IPS-18c (cell line): ENCODE measurements around the gene NLRP11.

ENCODE experiments used
- H3K4me3 ChIP-seq: 2 replicates; pipeline ENCODE4 v1.7.0; 2013; ENCODE audit warnings: low read depth, mild to moderate bottlenecking, low read length, moderate library complexity; ENCODE audit not compliant: insufficient read depth
- H3K9me3 ChIP-seq: one replicate; pipeline ENCODE4 v1.6.1; 2013; ENCODE audit warnings: mild to moderate bottlenecking, low read length, moderate library complexity; ENCODE audit not compliant: control insufficient read depth, insufficient read depth

The NLRP11 gene

DNA sequence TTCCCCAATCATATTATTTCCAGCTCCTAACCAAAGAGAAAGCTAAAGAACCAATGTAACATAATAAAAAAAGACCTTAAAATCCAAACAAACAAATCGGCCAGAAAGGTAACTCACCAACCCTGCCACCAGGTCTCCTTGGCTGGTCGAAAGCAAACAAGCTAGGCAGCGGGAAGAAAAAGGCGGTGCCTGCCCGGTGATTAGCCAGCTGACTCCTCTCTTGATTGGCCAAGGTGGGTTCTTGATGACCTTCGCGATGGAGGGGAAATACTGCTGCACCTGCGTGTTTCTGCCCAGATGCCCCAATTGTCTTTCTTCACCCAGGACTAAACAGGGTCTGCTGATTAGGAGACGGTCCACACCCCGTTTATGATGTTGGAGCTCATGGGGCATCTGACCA, at the start of gene NLRP11:
Gene NLRP11 (minus strand): TSS at position 154 of the 400 bp plus-strand sequence. CDS start 13,825 bp downstream, outside the sequence.
- Histone ChIP-seq H3K4me3 (no peak within 1 kb of the TSS; the same call in 1 of the 2 replicates), H3K9me3 (peaks cover 13% of the 10 kb centered on the region)

- no peak overlapping the region for H3K4me3 ChIP-seq
- peaks cover 21% of the 10 kb centered on the region for H3K9me3 ChIP-seq
Observed at GRCh38 chr19:55877211-55877610, 45.4 kb upstream of the NLRP11 start.

- Histone ChIP-seq H3K4me3 (no peak overlapping the region), H3K9me3 (peaks cover 18% of the 10 kb centered on the region)
Observed at GRCh38 chr19:55870736-55871135, 38.9 kb upstream of the NLRP11 start.

DNA sequence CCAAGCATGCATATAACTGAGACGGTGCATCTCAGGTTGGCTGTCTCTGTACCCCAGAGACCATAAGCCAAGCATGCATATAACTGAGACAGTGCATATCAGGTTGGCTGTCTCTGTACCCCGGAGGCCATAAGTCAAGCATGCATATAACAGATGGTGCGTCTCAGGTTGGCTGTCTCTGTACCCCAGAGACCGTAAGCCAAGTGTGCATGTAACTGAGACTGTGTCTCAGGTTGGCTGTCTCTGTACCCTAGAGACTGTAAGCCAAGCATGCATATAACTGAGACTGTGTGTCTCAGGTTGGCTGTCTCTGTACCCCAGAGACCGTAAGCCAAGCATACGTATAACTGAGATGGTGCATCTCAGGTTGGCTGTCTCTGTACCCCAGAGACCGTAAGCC, 35.3 kb upstream of the NLRP11 start:
- no peak overlapping the region; the same call in 1 of the 2 replicates for H3K4me3 ChIP-seq
- peaks cover 22% of the 10 kb centered on the region for H3K9me3 ChIP-seq

DNA sequence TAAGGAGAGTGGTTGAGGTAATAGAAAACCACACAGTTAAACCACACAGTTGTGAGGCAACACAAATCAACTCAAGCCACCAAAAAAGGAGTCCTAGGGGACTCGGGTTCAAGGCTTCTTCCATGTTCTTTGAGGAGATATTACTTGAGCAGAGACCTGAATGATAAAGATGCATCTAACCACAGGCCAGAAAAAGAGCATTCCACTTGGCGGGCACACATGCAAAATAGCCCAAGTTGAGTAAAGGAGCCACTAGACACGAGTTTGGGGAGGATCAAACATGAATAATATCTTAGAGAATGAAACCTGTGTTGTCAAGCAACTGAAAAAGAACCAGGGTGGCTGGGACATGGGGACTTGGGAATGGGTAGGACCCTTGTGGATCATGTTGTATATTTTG, 34.7 kb upstream of the NLRP11 start:
- Histone ChIP-seq H3K9me3 (peaks cover 22% of the 10 kb centered on the region), H3K4me3 (no peak overlapping the region)

GRCh38 chr19:55858969-55859368, 27.2 kb upstream of the NLRP11 start:
- Histone ChIP-seq H3K4me3 (no peak overlapping the region; the same call in 1 of the 2 replicates), H3K9me3 (peaks cover 33% of the 10 kb centered on the region)

DNA sequence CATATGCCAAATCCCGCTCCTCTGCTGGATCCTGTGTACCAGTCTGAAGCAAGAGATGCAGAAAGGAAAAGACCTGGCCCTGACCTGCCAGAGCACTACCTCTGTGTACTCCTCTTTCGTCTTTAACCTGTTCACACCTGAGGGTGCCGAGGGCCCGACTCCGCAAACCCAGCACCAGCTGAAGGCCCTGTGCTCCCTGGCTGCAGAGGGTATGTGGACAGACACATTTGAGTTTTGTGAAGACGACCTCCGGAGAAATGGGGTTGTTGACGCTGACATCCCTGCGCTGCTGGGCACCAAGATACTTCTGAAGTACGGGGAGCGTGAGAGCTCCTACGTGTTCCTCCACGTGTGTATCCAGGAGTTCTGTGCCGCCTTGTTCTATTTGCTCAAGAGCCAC, 26.6 kb upstream of the NLRP11 start:
- H3K9me3 ChIP-seq: peaks cover 36% of the 10 kb centered on the region
- H3K4me3 ChIP-seq: no peak overlapping the region

GRCh38 chr19:55857974-55858373, 26.2 kb upstream of the NLRP11 start:
- H3K9me3 ChIP-seq: peaks cover 34% of the 10 kb centered on the region

DNA sequence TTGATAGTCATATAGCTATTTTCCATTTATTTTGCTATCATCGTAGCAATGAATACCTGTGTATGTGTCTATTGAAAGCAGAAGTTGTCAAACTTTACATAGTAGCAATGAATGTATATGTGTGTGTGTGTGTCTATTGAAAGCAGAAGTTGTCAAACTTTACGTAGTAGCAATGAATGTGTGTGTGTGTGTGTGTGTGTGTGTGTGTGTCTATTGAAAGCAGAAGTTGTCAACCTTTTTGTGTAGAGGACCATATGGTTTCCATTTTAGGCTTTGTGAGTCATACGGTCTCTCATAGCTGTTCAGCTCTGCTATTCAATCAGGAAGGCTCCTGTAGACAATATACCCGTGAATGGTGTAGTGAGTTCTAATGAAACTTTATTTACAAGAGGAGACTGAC, 25.4 kb upstream of the NLRP11 start:
- H3K9me3 ChIP-seq: peaks cover 34% of the 10 kb centered on the region

More at GRCh38 chr19:55857974-55858373, 26.2 kb upstream of the NLRP11 start:
- H3K4me3 ChIP-seq: no peak overlapping the region

DNA sequence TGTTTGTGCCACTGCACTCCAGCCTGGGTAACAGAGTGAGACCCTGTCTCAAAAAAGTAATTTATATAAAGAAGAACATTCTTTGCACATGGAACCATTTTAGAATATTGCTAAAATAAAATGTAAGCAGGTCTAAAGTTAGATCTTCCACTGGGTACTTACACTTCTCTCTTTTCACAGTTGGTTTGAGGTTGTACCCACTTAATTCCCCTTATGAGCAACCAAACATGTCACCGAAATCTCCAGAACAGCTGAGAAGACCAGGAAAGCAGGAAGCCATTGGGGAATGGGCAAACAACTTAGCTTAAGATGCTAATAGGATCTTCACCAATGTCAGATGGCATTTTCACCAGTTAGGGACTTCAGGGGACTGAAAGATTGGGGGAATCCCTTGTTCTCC, 23.4 kb upstream of the NLRP11 start:
- no peak overlapping the region for H3K4me3 ChIP-seq
- peaks cover 31% of the 10 kb centered on the region for H3K9me3 ChIP-seq

More for the DNA sequence above, 25.4 kb upstream of the NLRP11 start:
- H3K4me3 ChIP-seq: peak overlapping the region; percentile 34; the same call in 1 of the 2 replicates

- peaks cover 9% of the 10 kb centered on the region for H3K9me3 ChIP-seq
- H3K4me3 ChIP-seq: no peak overlapping the region
Observed at GRCh38 chr19:55838906-55839305, 7.1 kb upstream of the NLRP11 start.

- no peak overlapping the region for H3K4me3 ChIP-seq
- H3K9me3 ChIP-seq: peaks cover 9% of the 10 kb centered on the region
Observed at GRCh38 chr19:55838251-55838650, 6.5 kb upstream of the NLRP11 start.

DNA sequence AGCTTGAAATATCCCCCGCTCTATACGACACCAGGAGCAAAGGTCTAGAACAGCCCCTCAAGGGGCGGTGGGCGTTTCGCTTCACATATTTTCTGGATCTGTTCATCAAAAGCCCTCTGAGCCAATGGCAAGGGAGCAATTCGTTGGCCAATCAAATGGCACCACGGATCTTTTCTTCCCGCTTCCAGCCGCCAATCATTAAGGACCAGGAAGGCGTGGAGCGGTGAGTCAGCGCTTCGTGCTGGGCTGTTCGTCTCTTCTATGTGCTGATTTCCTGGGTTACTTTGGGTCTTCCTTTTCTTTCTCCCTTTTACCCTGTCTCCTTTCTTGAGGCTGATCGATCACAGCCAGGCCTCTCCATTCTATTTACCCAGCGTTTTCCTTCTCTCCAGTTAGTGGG, 4.5 kb upstream of the NLRP11 start, which contains the start of gene NLRP4:
Gene NLRP4 (plus strand): TSS at position 201 of the 400 bp plus-strand sequence. CDS start 15,541 bp downstream, outside the sequence.
- Histone ChIP-seq H3K9me3 (peaks cover 10% of the 10 kb centered on the region), H3K4me3 (no peak within 1 kb of the TSS)

DNA sequence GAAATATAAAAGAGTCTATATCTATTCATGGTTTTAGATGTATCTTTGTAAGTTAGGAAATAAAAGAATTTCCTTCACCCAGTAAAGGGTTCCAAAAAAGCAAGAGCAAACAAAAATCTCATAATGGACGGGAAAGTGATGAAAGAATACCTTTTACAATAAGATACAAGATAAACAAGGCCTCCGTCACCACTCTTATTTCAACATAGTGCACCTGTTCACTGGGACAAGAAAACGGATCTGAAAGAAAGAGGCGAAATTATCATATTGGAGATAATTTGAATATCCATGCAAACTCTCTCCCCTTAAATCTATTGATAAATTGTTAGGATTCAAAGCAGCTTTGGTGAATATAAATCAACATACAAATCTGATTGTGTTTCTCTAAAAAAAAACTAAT, 877 bp upstream of the NLRP11 start:
- Histone ChIP-seq H3K4me3 (no peak overlapping the region), H3K9me3 (peaks cover 13% of the 10 kb centered on the region)

- Histone ChIP-seq H3K4me3 (no peak overlapping the region), H3K9me3 (peaks cover 10% of the 10 kb centered on the region)
Observed at GRCh38 chr19:55830656-55831055, 1.1 kb downstream of the NLRP11 start.

- Histone ChIP-seq H3K9me3 (peaks cover 15% of the 10 kb centered on the region), H3K4me3 (peak overlapping the region; percentile 15; the same call in 1 of the 2 replicates)
Observed at GRCh38 chr19:55820037-55820436, 11.8 kb downstream of the NLRP11 start.

DNA sequence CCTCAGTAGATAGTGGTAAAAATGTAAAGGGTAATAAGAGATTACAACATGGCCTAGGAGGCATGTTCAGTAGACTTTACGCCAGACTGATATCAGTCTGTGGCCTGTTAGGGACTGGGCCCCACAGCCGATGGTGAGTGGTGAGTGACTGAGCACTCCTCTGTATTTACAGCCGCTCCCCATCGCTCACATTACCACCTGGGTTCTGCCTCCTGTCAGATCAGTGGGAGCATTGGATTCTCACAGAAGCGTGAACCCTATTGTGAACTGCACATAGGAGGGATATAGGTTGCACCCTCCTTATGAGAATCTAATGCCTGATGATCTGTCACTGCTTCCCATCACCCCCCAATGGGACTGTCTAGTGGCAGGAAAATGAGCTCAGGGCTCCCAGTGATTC, 17.9 kb downstream of the NLRP11 start:
- no peak overlapping the region for H3K4me3 ChIP-seq
- peaks cover 9% of the 10 kb centered on the region for H3K9me3 ChIP-seq

DNA sequence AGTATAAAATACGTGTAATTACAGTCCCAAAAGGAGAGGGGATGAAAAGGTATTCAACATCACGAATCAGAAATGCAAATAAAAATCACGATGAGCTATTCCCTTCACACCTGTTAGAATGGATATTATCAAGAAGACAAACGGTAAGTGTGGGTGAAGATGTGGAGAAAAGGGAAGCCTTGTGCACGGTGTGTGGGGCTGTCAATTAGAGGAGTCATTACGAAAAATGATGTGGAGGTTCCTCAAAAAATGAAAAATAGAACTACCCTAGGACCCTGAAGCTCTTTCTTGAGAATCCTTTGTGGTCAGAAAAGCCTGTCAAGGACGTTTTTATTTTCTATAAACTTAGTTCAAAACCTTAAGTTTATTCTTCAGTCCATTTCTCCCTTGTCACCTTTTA, 19.4 kb downstream of the NLRP11 start:
- H3K4me3 ChIP-seq: no peak overlapping the region
- peaks cover 6% of the 10 kb centered on the region for H3K9me3 ChIP-seq

- H3K9me3 ChIP-seq: peaks cover 11% of the 10 kb centered on the region
Observed at GRCh38 chr19:55811340-55811739, 20.5 kb downstream of the NLRP11 start.

More at GRCh38 chr19:55811340-55811739, 20.5 kb downstream of the NLRP11 start:
- no peak overlapping the region for H3K4me3 ChIP-seq
